Measurements from ENCODE around the gene ARHGDIB.

DNA sequence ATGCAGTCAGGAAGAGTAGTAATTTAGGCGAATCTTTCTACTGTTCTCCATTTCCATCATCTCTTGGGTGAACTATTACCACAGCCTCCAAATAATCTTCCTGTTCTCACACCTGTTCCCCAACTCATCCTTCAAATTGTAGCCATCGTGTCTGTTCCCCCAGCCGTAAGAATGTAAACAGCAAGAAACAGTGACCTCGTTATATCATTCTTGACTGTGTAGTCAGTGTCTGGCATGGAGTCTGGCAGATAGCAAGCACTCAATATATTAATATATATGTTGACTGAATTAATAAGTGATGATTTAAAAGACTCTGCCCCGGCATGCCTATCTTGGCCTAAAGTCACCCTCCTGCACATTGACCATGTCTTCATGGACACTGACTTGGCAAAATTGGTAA lies 31.7 kb upstream of the ARHGDIB start:
- TF ChIP-seq, protein P1, sequence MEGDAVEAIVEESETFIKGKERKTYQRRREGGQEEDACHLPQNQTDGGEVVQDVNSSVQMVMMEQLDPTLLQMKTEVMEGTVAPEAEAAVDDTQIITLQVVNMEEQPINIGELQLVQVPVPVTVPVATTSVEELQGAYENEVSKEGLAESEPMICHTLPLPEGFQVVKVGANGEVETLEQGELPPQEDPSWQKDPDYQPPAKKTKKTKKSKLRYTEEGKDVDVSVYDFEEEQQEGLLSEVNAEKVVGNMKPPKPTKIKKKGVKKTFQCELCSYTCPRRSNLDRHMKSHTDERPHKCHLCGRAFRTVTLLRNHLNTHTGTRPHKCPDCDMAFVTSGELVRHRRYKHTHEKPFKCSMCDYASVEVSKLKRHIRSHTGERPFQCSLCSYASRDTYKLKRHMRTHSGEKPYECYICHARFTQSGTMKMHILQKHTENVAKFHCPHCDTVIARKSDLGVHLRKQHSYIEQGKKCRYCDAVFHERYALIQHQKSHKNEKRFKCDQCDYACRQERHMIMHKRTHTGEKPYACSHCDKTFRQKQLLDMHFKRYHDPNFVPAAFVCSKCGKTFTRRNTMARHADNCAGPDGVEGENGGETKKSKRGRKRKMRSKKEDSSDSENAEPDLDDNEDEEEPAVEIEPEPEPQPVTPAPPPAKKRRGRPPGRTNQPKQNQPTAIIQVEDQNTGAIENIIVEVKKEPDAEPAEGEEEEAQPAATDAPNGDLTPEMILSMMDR (IDR thresholded peaks at IDR 0.05) = no peak
- TF ChIP-seq POLR2A (IDR thresholded peaks at IDR 0.05) = no peak

Measured in adrenal gland (tissue), 5 donors.